Heart left ventricle (tissue), 13 donors: ENCODE measurements around the gene ERGIC1.
"Not testable (repeated sequence)": the region's sequence is repeated elsewhere in the genome, so short reads cannot be mapped to it uniquely, and the experiment has no call there.

ENCODE experiments used
- POLR2A ChIP-seq, 2 donors: fragments of 450-650 bp; IDR thresholded peaks; one replicate each; pipeline ENCODE4 v1.6.1; 2017; ENCODE audit warnings: antibody characterized with exemption in 2 of 2, mild to moderate bottlenecking in 2 of 2, moderate library complexity in 2 of 2
- TF ChIP-seq, protein P1 (sequence below), 12 donors: fragments of 200-600 bp; sonication (generic) in 4 of 12; IDR thresholded peaks; one replicate each; pipeline versions ENCODE4 v1.5.0 to v1.8.0; 2018 to 2022; ENCODE audit warnings: antibody characterized with exemption in 12 of 12, mild to moderate bottlenecking in 5 of 12
- donor health status: ischemic (EF 13 %, LVEDD 7.1; RV severe dilation, severe dysfunction).
- donor health status: DM: no; HTN: yes; CAD: no.
- donor health status: DM: no; HTN: no; CAD: no.
- donor health status: ischemic (EF 25% LVEDD 6.9; RV normal size, moderate dysfunction).
- donor health status: ischemic (EF 25% LVEDD 5.7; RV mildly dilated, moderate dysfunction).
- donor health status: ischemic (EF 35%, LVEDD 5.7; RV mildly dilated, moderate dysfunction).
- donor health status: nonischemic (EF 11% LVEDD 7.7; RV severe dilation, severe dysfunction).
- donor health status: DM: yes; HTN: yes; CAD: no.
- donor health status: PGD.
- donor health status: ischemic (EF 29% LVEDD 5.4; RV normal size, mild dysfunction).
- donor health status: nonischemic (EF 23%, LVEDD 6.1; RV moderate dilation, normal function).

GRCh38 chr5:172864171-172864570 is 30.1 kb downstream of the ERGIC1 start:
- TF ChIP-seq, protein P1, sequence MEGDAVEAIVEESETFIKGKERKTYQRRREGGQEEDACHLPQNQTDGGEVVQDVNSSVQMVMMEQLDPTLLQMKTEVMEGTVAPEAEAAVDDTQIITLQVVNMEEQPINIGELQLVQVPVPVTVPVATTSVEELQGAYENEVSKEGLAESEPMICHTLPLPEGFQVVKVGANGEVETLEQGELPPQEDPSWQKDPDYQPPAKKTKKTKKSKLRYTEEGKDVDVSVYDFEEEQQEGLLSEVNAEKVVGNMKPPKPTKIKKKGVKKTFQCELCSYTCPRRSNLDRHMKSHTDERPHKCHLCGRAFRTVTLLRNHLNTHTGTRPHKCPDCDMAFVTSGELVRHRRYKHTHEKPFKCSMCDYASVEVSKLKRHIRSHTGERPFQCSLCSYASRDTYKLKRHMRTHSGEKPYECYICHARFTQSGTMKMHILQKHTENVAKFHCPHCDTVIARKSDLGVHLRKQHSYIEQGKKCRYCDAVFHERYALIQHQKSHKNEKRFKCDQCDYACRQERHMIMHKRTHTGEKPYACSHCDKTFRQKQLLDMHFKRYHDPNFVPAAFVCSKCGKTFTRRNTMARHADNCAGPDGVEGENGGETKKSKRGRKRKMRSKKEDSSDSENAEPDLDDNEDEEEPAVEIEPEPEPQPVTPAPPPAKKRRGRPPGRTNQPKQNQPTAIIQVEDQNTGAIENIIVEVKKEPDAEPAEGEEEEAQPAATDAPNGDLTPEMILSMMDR (IDR thresholded peaks at IDR 0.05): not testable (repeated sequence)
- not testable (repeated sequence) for TF ChIP-seq POLR2A (IDR thresholded peaks at IDR 0.05)
